ENCODE measurements around the gene CHCT1. TPM values are rescaled to one million over a fixed set of nuclear protein-coding genes. Genes with fewer than 3 reads are reported as not detected.

CHCT1 gene
- total RNA-seq, 2 donors from 2014 or later, result not detected

DNA sequence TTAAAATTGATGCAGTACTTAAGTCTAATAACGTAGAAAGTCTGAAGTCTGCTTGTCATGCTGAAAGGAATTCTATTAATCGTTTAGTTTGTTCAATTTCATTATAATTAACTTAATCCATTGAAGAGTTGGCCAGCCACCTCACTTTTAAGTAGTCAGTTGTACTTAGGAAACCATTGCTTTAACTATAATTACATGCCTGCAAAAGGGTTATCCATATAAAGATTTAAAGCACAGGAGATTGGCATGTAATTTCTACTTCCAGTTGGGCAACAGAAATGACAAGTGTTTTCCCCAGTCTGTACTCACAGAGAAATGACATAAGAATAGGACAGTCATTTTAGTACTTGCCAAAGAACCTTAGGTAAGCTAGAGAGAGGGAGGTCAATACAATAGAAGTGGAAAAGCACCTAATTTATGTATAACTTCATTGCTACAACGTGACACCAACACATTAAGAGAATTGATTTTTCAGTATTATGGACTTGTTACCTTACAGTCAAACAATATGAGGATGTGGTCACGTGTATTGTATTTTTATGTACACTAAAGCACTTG lies 26.7 kb upstream of the CHCT1 start:
- H3K9me3 ChIP-seq, result no peaks in the 10 kb centered on the region

DNA sequence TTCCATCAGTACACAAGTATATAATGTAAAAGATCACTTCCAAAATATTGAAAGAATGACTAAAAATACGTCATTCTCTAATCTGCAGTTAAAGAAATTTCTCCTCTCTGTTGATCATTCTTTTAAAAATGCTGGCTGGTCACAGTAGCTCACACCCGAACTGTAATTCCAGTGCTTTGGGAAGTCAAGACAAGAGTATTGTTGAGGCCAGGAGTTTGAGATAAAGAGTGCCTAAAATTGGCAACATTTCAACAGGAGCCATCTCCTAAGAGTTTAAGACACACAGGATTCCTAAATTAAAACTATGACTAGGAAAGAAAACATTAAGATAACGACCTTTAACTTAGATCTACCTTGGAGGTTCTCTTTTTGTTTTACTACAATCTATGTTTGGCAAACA lies 25.9 kb upstream of the CHCT1 start:
- Histone ChIP-seq H3K4me1 (ENCODE audit: control insufficient read depth in 1 of 2, low read depth in 2 of 2) (no peaks in the 10 kb centered on the region), H3K27ac (no peak overlapping the region), H3K27me3 (replicated peaks; ENCODE audit: insufficient read depth) (no peaks in the 10 kb centered on the region), H3K4me3 (no peak overlapping the region), H3K36me3 (no peaks in the 10 kb centered on the region), H3K9me3 (no peaks in the 10 kb centered on the region)
- no peak for ATAC-seq (ENCODE audit: insufficient number of reproducible peaks, low FRiP score, low read depth)
- TF ChIP-seq, protein P1, sequence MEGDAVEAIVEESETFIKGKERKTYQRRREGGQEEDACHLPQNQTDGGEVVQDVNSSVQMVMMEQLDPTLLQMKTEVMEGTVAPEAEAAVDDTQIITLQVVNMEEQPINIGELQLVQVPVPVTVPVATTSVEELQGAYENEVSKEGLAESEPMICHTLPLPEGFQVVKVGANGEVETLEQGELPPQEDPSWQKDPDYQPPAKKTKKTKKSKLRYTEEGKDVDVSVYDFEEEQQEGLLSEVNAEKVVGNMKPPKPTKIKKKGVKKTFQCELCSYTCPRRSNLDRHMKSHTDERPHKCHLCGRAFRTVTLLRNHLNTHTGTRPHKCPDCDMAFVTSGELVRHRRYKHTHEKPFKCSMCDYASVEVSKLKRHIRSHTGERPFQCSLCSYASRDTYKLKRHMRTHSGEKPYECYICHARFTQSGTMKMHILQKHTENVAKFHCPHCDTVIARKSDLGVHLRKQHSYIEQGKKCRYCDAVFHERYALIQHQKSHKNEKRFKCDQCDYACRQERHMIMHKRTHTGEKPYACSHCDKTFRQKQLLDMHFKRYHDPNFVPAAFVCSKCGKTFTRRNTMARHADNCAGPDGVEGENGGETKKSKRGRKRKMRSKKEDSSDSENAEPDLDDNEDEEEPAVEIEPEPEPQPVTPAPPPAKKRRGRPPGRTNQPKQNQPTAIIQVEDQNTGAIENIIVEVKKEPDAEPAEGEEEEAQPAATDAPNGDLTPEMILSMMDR (IDR thresholded peaks at IDR 0.05), result no peak
- DNase-seq (ENCODE audit: low spot score), result no peak

More for the DNA sequence above, 26.7 kb upstream of the CHCT1 start:
- DNase-seq (ENCODE audit: low spot score) (no peak), ATAC-seq (ENCODE audit: insufficient number of reproducible peaks, low FRiP score, low read depth) (no peak)
- H3K4me3 ChIP-seq, result no peak overlapping the region
- TF ChIP-seq, protein P1 (IDR thresholded peaks at IDR 0.05), result no peak
- H3K27ac ChIP-seq, result no peak overlapping the region
- peaks cover 3 to 6% of the 10 kb centered on the region in 2 donors for H3K4me1 ChIP-seq (ENCODE audit: control insufficient read depth in 1 of 2, low read depth in 2 of 2)
- H3K27me3 ChIP-seq (replicated peaks; ENCODE audit: insufficient read depth), result no peaks in the 10 kb centered on the region
- H3K36me3 ChIP-seq, result no peaks in the 10 kb centered on the region

DNA sequence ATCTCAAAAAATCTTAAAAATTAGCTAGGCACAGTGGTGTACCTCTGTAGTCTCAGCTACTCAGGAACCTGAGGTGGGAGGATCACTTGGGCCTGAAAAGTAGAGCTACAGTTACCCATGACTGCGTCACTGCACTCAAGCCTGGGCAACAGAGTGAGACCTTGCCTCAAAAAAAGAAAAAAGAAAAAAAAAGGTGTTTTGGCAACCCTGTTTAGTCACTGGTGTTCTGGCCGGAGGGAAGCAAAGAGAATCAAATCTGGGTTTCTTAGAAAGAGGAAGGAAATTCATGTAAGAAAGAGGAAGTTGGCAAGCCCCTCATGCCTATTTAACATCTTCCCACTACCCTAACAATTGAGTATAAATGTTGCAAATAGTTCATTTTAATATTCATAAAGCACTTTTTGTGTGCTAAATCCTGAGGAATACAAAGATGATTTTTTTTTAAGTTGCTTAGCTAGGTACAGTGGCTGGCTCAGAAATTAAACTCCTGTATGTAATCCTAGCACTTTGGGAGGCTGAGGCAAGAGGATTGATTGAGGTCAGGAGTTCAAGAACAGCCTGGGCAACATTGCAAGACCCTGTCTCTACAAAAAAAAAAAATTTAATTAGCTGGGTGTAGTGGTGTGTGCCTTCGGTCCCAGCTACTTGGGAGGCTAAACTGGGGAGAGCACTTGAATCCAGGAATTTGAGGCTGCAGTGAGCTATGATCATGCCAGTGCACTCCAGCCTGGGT lies 23.9 kb upstream of the CHCT1 start:
- Histone ChIP-seq H3K9me3 (no peaks in the 10 kb centered on the region), H3K4me1 (ENCODE audit: control insufficient read depth in 1 of 2, low read depth in 2 of 2) (no peaks in the 10 kb centered on the region), H3K4me3 (no peak overlapping the region), H3K27ac (no peak overlapping the region), H3K27me3 (replicated peaks; ENCODE audit: insufficient read depth) (no peaks in the 10 kb centered on the region), H3K36me3 (no peaks in the 10 kb centered on the region)
- TF ChIP-seq, protein P1 (IDR thresholded peaks at IDR 0.05), result no peak
- no peak for DNase-seq (ENCODE audit: low spot score)
- no peak for ATAC-seq (ENCODE audit: insufficient number of reproducible peaks, low FRiP score, low read depth)

DNA sequence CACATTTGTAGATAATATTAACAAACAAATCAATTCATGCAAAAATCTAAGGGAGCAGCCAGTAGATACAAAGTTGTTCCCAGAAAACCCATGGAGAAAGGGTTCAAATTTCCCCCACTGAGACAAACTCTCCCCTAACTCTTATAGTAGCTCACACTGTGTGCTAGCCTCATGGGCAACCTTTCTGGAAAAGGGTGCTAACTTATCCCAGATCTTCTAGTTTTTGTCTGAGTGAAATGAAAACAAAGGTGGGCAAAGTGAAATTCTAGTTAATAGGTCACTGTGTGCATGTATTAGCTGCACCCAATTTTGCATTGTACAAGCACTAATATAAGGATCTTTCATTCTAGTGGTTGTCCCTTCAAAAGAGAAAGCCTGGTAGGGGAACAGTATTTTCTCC lies 20.5 kb upstream of the CHCT1 start:
- no peak overlapping the region for H3K27ac ChIP-seq
- ATAC-seq (ENCODE audit: insufficient number of reproducible peaks, low FRiP score, low read depth), result no peak
- H3K27me3 ChIP-seq (replicated peaks; ENCODE audit: insufficient read depth), result no peaks in the 10 kb centered on the region
- H3K36me3 ChIP-seq, result no peaks in the 10 kb centered on the region
- H3K4me3 ChIP-seq, result no peak overlapping the region
- H3K9me3 ChIP-seq, result no peaks in the 10 kb centered on the region
- TF ChIP-seq, protein P1 (IDR thresholded peaks at IDR 0.05), result no peak
- H3K4me1 ChIP-seq (ENCODE audit: control insufficient read depth in 1 of 2, low read depth in 2 of 2), result no peaks in the 10 kb centered on the region
- no peak for DNase-seq (ENCODE audit: low spot score)

DNA sequence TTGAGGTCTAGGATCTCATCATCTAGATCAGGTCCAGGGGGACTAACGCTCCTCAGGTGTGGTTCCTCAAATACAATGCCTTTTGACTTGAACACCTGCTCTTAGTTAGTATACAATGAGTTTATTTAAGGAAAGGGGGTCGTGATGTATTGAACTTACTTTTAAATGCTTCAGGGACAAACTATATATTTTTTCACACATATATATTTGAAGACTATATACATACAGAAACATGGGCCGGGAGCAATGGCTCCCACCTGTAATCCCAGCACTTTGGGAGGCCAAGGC lies 18.8 kb upstream of the CHCT1 start:
- no peak for ATAC-seq (ENCODE audit: insufficient number of reproducible peaks, low FRiP score, low read depth)
- H3K4me1 ChIP-seq (ENCODE audit: control insufficient read depth in 1 of 2, low read depth in 2 of 2), result no peaks in the 10 kb centered on the region
- no peaks in the 10 kb centered on the region for H3K36me3 ChIP-seq
- no peaks in the 10 kb centered on the region for H3K27me3 ChIP-seq (replicated peaks; ENCODE audit: insufficient read depth)
- H3K9me3 ChIP-seq, result no peaks in the 10 kb centered on the region
- no peak overlapping the region for H3K27ac ChIP-seq
- no peak overlapping the region for H3K4me3 ChIP-seq
- TF ChIP-seq, protein P1 (IDR thresholded peaks at IDR 0.05), result no peak
- no peak for DNase-seq (ENCODE audit: low spot score)
